Measurements from ENCODE around the gene CXCL3. TPM values are rescaled to one million over a fixed set of nuclear protein-coding genes. Genes with fewer than 3 reads are reported as not detected.

CXCL3 gene
- total RNA-seq, 2 donors from 2014 or later, result 1.6 TPM; not detected in 1

GRCh38 chr4:74039315-74039763 is 850 bp upstream of the CXCL3 start:
- no peak for ATAC-seq
- no peak for DNase-seq
- intact Hi-C loops (cut with DNase I), result no loop called here
- no peaks in the 10 kb centered on the region for H3K9me3 ChIP-seq
- H3K36me3 ChIP-seq (replicated peaks in 1 of 2; ENCODE audit: insufficient read depth in 1 of 2, low read depth in 2 of 2), result no peaks in the 10 kb centered on the region
- H3K27me3 ChIP-seq, result no peaks in the 10 kb centered on the region
- TF ChIP-seq CTCF (IDR thresholded peaks at IDR 0.05) (no peak), POLR2A (IDR thresholded peaks at IDR 0.05) (no peak)
- peak overlapping the region; percentile 42 to 50 for H3K4me3 ChIP-seq
- peak overlapping the region in 3 of 4 donors; percentile 39 to 72 (median 62) for H3K27ac ChIP-seq
- H3K4me1 ChIP-seq, result peaks cover 7% of the 10 kb centered on the region
- whole genome bisulfite sequencing, 2 donors, result 2 to 10% methylated on average over 4 of the region's 4 CpGs

GRCh38 chr4:74038086-74038424 is 434 bp downstream of the CXCL3 start:
- no peaks in the 10 kb centered on the region for H3K27me3 ChIP-seq
- peak overlapping the region; percentile 42 to 50 for H3K4me3 ChIP-seq
- no peaks in the 10 kb centered on the region for H3K9me3 ChIP-seq
- DNase-seq, result peak in 1 of 4 donors; percentile 17
- H3K4me1 ChIP-seq, result peaks cover 7% of the 10 kb centered on the region
- WGBS, 2 donors, result 2 to 18% methylated on average over 9 to 17 of the region's 17 CpGs
- peak overlapping the region in 3 of 4 donors; percentile 39 to 72 (median 62) for H3K27ac ChIP-seq
- intact Hi-C loops (cut with DNase I), result no loop called here
- TF ChIP-seq POLR2A (IDR thresholded peaks at IDR 0.05) (no peak), CTCF (IDR thresholded peaks at IDR 0.05) (no peak)
- H3K36me3 ChIP-seq (replicated peaks in 1 of 2; ENCODE audit: insufficient read depth in 1 of 2, low read depth in 2 of 2), result no peaks in the 10 kb centered on the region
- peak; percentile 4 for ATAC-seq

- TF ChIP-seq POLR2A (IDR thresholded peaks at IDR 0.05), result no peak
- no peak for TF ChIP-seq CTCF (IDR thresholded peaks at IDR 0.05)
- no peak overlapping the region for H3K27ac ChIP-seq
- H3K27me3 ChIP-seq, result no peaks in the 10 kb centered on the region
- H3K36me3 ChIP-seq (replicated peaks in 1 of 2; ENCODE audit: insufficient read depth in 1 of 2, low read depth in 2 of 2), result no peaks in the 10 kb centered on the region
- ATAC-seq (no peak), DNase-seq (no peak)
- 42 to 47% methylated on average over 4 of the region's 4 CpGs for WGBS, 2 donors
- peak overlapping the region in 1 of 2 donors; percentile 50 for H3K4me3 ChIP-seq
- intact Hi-C loops (cut with DNase I), result no loop called here
- peaks cover 7% of the 10 kb centered on the region for H3K4me1 ChIP-seq
- H3K9me3 ChIP-seq, result no peaks in the 10 kb centered on the region
Observed at GRCh38 chr4:74037076-74037955, 1.2 kb downstream of the CXCL3 start.

GRCh38 chr4:74033739-74034138 is 4.8 kb downstream of the CXCL3 start:
- peaks cover 7% of the 10 kb centered on the region for H3K4me1 ChIP-seq
- no peak for DNase-seq
- H3K9me3 ChIP-seq, result no peaks in the 10 kb centered on the region
- ATAC-seq, result no peak
- H3K4me3 ChIP-seq, result no peak overlapping the region
- intact Hi-C loops (cut with DNase I), result no loop called here
- H3K27me3 ChIP-seq, result no peaks in the 10 kb centered on the region
- no peak for TF ChIP-seq CTCF (IDR thresholded peaks at IDR 0.05)
- H3K27ac ChIP-seq, result no peak overlapping the region
- H3K36me3 ChIP-seq (replicated peaks in 1 of 2; ENCODE audit: insufficient read depth in 1 of 2, low read depth in 2 of 2), result no peaks in the 10 kb centered on the region

GRCh38 chr4:74032064-74032463 is 6.4 kb downstream of the CXCL3 start:
- no peak overlapping the region for H3K27ac ChIP-seq
- ATAC-seq (no peak), DNase-seq (no peak)
- H3K4me1 ChIP-seq, result no peaks in the 10 kb centered on the region
- H3K9me3 ChIP-seq, result no peaks in the 10 kb centered on the region
- no peak overlapping the region for H3K4me3 ChIP-seq
- H3K27me3 ChIP-seq, result no peaks in the 10 kb centered on the region
- H3K36me3 ChIP-seq (replicated peaks in 1 of 2; ENCODE audit: insufficient read depth in 1 of 2, low read depth in 2 of 2), result no peaks in the 10 kb centered on the region
- intact Hi-C loops (cut with DNase I), result no loop called here
- TF ChIP-seq CTCF (IDR thresholded peaks at IDR 0.05), result no peak
- no peak for TF ChIP-seq POLR2A (IDR thresholded peaks at IDR 0.05)
